GM23338 (cell line): ENCODE measurements around the gene ZDHHC16. TPM values are rescaled to one million over a fixed set of nuclear protein-coding genes. Genes with fewer than 3 reads are reported as not detected.

ENCODE experiments used
- ATAC-seq: fragments of 200-7000 bp; cut with Tn5 transposase; 3 replicates; pipeline ENCODE4 v1.9.1; 2020
- DNase-seq: peaks from one replicate; pipeline ENCODE4 v3.0.0-alpha.2; 2015; ENCODE audit warnings: low spot score
- H2AFZ ChIP-seq: fragments of 200-600 bp; sonication (generic); 2 replicates; pipeline ENCODE4 v1.8.0; 2016; ENCODE audit warnings: antibody characterized with exemption, mild to moderate bottlenecking, moderate library complexity
- H3F3A ChIP-seq: fragments of 200-600 bp; sonication (generic); replicated peaks from 2 replicates; pipeline ENCODE4 v1.8.0; 2017; ENCODE audit warnings: antibody characterized with exemption, mixed run types, low read depth
- H3K27ac ChIP-seq: fragments of 200-600 bp; sonication (generic); 2 replicates; pipeline ENCODE4 v1.6.1; 2016; ENCODE audit warnings: low read depth
- H3K27me3 ChIP-seq: fragments of 200-600 bp; sonication (generic); 2 replicates; pipeline ENCODE4 v1.8.0; 2016; ENCODE audit warnings: mild to moderate bottlenecking, mixed run types, moderate library complexity; ENCODE audit not compliant: insufficient read depth
- H3K36me3 ChIP-seq: fragments of 200-600 bp; sonication (generic); 2 replicates; pipeline ENCODE4 v1.8.0; 2016; ENCODE audit warnings: mild to moderate bottlenecking; ENCODE audit not compliant: insufficient read depth
- H3K4me1 ChIP-seq: fragments of 200-600 bp; sonication (generic); 2 replicates; pipeline ENCODE4 v1.8.0; 2016; ENCODE audit warnings: mild to moderate bottlenecking, moderate library complexity; ENCODE audit not compliant: insufficient read depth
- H3K4me2 ChIP-seq: fragments of 200-600 bp; sonication (generic); 2 replicates; pipeline ENCODE4 v1.7.1; 2017; ENCODE audit warnings: mixed run types
- H3K4me3 ChIP-seq: fragments of 200-600 bp; sonication (generic); 2 replicates; pipeline ENCODE4 v1.6.1; 2016; ENCODE audit warnings: mixed run types
- H3K79me2 ChIP-seq: fragments of 200-600 bp; sonication (generic); replicated peaks from 2 replicates; pipeline ENCODE4 v1.8.0; 2017; ENCODE audit warnings: mild to moderate bottlenecking; ENCODE audit not compliant: insufficient read depth
- H3K9me2 ChIP-seq: fragments of 200-600 bp; sonication (generic); 2 replicates; pipeline ENCODE4 v1.8.0; 2017; ENCODE audit not compliant: insufficient read depth
- H4K20me1 ChIP-seq: fragments of 200-600 bp; sonication (generic); replicated peaks from 2 replicates; pipeline ENCODE4 v1.8.0; 2017; ENCODE audit warnings: mild to moderate bottlenecking; ENCODE audit not compliant: insufficient read depth
- H3K27ac Mint-ChIP-seq: 2 replicates; pipeline ENCODE4 v1.8.0; 2020; ENCODE audit warnings: inconsistent platforms, mild to moderate bottlenecking, moderate library complexity, mixed read lengths
- H3K27me3 Mint-ChIP-seq: 3 replicates; pipeline ENCODE4 v1.8.0; 2022; ENCODE audit warnings: low read depth, mild to moderate bottlenecking, moderate library complexity, mixed read lengths, inconsistent platforms; ENCODE audit not compliant: insufficient read depth, poor library complexity
- H3K36me3 Mint-ChIP-seq: 3 replicates; pipeline ENCODE4 v1.8.0; 2021; ENCODE audit warnings: low read depth, mild to moderate bottlenecking, inconsistent platforms, moderate library complexity, mixed read lengths
- H3K4me1 Mint-ChIP-seq: 3 replicates; pipeline ENCODE4 v1.8.0; 2020; ENCODE audit warnings: mild to moderate bottlenecking, inconsistent platforms, mixed read lengths
- H3K4me3 Mint-ChIP-seq: 3 replicates; pipeline ENCODE4 v1.8.0; 2021; ENCODE audit warnings: moderate library complexity, mild to moderate bottlenecking, inconsistent platforms, mixed read lengths
- H3K9me3 Mint-ChIP-seq: 3 replicates; pipeline ENCODE4 v1.8.0; 2020; ENCODE audit warnings: moderate library complexity, mild to moderate bottlenecking, inconsistent platforms, mixed read lengths
- CREB1 ChIP-seq: fragments of 250-450 bp; sonication (Bioruptor Pico); IDR thresholded peaks from 2 replicates; pipeline ENCODE4 v1.5.0; 2020; ENCODE audit warnings: low read depth, mild to moderate bottlenecking, moderate library complexity
- ETS1 ChIP-seq: IDR thresholded peaks from 2 replicates; pipeline ENCODE4 v1.6.1; 2016; ENCODE audit warnings: antibody characterized with exemption
- EZH2 ChIP-seq: fragments of 200-600 bp; sonication (generic); IDR thresholded peaks from one replicate; pipeline ENCODE4 v1.8.0; 2017; ENCODE audit warnings: antibody characterized with exemption, mild to moderate bottlenecking, low read depth; ENCODE audit not compliant: unreplicated experiment
- EZH2phosphoT487 ChIP-seq: fragments of 200-600 bp; sonication (generic); IDR thresholded peaks from one replicate; pipeline ENCODE4 v1.8.1; 2018; ENCODE audit warnings: antibody characterized with exemption; ENCODE audit not compliant: unreplicated experiment
- JUNB ChIP-seq: IDR thresholded peaks from one replicate; pipeline ENCODE4 v1.6.1; 2016; ENCODE audit warnings: antibody characterized with exemption; ENCODE audit not compliant: unreplicated experiment
- NANOG ChIP-seq: IDR thresholded peaks from 2 replicates; pipeline ENCODE4 v1.6.1; 2016; ENCODE audit warnings: antibody characterized with exemption, borderline replicate concordance
- POLR2AphosphoS5 ChIP-seq: IDR thresholded peaks from 2 replicates; pipeline ENCODE4 v1.6.1; 2016; ENCODE audit warnings: antibody characterized with exemption, low read depth
- STAT1 ChIP-seq: IDR thresholded peaks from one replicate; pipeline ENCODE4 v1.6.1; 2016; ENCODE audit warnings: antibody characterized with exemption; ENCODE audit not compliant: unreplicated experiment
- ZNF114 ChIP-seq: fragments of 250-450 bp; sonication (Bioruptor Pico); IDR thresholded peaks from 2 replicates; pipeline ENCODE4 v1.5.0; 2020; ENCODE audit warnings: mild to moderate bottlenecking, moderate library complexity
- ZNF331 ChIP-seq: fragments of 250-450 bp; sonication (Bioruptor Pico); IDR thresholded peaks from 2 replicates; pipeline ENCODE4 v1.5.0; 2020; ENCODE audit warnings: low read depth, mild to moderate bottlenecking, moderate library complexity
- polyA plus RNA-seq: library from polyadenylated mRNA; unstranded; fragments of >200 nt; fragmentation: Nextera tagmentation; extraction: Ambion mirVana; gene quantifications from 2 replicates; pipeline ENCODE4 v1.2.1, GENCODE V29; 2016
- total RNA-seq: library from RNA; depleted of rRNA; stranded (reverse); fragments of >200 nt; shearing (Covaris generic); gene quantifications from 2 replicates; pipeline ENCODE4 v1.2.3, GENCODE V29; 2014
- TF ChIP-seq, protein P1 (sequence below): fragments of 250-450 bp; sonication (Bioruptor Pico); IDR thresholded peaks from 2 replicates; pipeline ENCODE4 v1.5.0; 2020; ENCODE audit warnings: mild to moderate bottlenecking, moderate library complexity
- TF ChIP-seq, protein P2 (sequence below): IDR thresholded peaks from one replicate; pipeline ENCODE4 v1.6.1; 2018; ENCODE audit warnings: antibody characterized with exemption; ENCODE audit not compliant: unreplicated experiment
- TF ChIP-seq, protein P3 (sequence below), 2 experiments: fragments of 200-600 bp in 1 of 2; sonication (generic) in 1 of 2; conservative IDR thresholded peaks; 2 replicates each; pipeline versions ENCODE4 v1.5.1 to v1.6.1; 2016 to 2017; ENCODE audit warnings: antibody characterized with exemption in 2 of 2, low read depth in 2 of 2, mild to moderate bottlenecking in 2 of 2, moderate library complexity in 1 of 2

Gene ZDHHC16
- total and polyA plus RNA-seq, 2 experiments from 2014 or later = 35.1 to 58.2 TPM

- H3K4me3 Mint-ChIP-seq = no peak overlapping the region
- no peak for ATAC-seq
- H3K27ac Mint-ChIP-seq = 0 out of 2 replicates have a peak overlapping the region, but pooled peaks have one; percentile 75
Measured at GRCh38 chr10:97416565-97416964, 29.4 kb upstream of the ZDHHC16 start.

More at GRCh38 chr10:97416565-97416964, 29.4 kb upstream of the ZDHHC16 start:
- TF ChIP-seq NANOG (no peak), EZH2 (no peak), POLR2AphosphoS5 (no peak), ZNF331 (CRISPR knock-in tag) (no peak), ETS1 (no peak), JUNB (no peak), ZNF114 (no peak), EZH2phosphoT487 (no peak), CREB1 (CRISPR knock-in tag) (no peak), STAT1 (no peak)
- TF ChIP-seq, protein P1, sequence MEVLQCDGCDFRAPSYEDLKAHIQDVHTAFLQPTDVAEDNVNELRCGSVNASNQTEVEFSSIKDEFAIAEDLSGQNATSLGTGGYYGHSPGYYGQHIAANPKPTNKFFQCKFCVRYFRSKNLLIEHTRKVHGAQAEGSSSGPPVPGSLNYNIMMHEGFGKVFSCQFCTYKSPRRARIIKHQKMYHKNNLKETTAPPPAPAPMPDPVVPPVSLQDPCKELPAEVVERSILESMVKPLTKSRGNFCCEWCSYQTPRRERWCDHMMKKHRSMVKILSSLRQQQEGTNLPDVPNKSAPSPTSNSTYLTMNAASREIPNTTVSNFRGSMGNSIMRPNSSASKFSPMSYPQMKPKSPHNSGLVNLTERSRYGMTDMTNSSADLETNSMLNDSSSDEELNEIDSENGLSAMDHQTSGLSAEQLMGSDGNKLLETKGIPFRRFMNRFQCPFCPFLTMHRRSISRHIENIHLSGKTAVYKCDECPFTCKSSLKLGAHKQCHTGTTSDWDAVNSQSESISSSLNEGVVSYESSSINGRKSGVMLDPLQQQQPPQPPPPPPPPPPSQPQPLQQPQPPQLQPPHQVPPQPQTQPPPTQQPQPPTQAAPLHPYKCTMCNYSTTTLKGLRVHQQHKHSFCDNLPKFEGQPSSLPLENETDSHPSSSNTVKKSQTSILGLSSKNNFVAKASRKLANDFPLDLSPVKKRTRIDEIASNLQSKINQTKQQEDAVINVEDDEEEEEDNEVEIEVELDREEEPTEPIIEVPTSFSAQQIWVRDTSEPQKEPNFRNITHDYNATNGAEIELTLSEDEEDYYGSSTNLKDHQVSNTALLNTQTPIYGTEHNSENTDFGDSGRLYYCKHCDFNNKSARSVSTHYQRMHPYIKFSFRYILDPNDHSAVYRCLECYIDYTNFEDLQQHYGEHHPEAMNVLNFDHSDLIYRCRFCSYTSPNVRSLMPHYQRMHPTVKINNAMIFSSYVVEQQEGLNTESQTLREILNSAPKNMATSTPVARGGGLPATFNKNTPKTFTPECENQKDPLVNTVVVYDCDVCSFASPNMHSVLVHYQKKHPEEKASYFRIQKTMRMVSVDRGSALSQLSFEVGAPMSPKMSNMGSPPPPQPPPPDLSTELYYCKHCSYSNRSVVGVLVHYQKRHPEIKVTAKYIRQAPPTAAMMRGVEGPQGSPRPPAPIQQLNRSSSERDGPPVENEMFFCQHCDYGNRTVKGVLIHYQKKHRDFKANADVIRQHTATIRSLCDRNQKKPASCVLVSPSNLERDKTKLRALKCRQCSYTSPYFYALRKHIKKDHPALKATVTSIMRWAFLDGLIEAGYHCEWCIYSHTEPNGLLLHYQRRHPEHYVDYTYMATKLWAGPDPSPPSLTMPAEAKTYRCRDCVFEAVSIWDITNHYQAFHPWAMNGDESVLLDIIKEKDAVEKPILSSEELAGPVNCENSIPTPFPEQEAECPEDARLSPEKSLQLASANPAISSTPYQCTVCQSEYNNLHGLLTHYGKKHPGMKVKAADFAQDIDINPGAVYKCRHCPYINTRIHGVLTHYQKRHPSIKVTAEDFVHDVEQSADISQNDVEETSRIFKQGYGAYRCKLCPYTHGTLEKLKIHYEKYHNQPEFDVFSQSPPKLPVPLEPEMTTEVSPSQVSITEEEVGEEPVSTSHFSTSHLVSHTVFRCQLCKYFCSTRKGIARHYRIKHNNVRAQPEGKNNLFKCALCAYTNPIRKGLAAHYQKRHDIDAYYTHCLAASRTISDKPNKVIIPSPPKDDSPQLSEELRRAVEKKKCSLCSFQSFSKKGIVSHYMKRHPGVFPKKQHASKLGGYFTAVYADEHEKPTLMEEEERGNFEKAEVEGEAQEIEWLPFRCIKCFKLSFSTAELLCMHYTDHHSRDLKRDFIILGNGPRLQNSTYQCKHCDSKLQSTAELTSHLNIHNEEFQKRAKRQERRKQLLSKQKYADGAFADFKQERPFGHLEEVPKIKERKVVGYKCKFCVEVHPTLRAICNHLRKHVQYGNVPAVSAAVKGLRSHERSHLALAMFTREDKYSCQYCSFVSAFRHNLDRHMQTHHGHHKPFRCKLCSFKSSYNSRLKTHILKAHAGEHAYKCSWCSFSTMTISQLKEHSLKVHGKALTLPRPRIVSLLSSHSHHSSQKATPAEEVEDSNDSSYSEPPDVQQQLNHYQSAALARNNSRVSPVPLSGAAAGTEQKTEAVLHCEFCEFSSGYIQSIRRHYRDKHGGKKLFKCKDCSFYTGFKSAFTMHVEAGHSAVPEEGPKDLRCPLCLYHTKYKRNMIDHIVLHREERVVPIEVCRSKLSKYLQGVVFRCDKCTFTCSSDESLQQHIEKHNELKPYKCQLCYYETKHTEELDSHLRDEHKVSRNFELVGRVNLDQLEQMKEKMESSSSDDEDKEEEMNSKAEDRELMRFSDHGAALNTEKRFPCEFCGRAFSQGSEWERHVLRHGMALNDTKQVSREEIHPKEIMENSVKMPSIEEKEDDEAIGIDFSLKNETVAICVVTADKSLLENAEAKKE = no peak
- TF ChIP-seq, protein P2, sequence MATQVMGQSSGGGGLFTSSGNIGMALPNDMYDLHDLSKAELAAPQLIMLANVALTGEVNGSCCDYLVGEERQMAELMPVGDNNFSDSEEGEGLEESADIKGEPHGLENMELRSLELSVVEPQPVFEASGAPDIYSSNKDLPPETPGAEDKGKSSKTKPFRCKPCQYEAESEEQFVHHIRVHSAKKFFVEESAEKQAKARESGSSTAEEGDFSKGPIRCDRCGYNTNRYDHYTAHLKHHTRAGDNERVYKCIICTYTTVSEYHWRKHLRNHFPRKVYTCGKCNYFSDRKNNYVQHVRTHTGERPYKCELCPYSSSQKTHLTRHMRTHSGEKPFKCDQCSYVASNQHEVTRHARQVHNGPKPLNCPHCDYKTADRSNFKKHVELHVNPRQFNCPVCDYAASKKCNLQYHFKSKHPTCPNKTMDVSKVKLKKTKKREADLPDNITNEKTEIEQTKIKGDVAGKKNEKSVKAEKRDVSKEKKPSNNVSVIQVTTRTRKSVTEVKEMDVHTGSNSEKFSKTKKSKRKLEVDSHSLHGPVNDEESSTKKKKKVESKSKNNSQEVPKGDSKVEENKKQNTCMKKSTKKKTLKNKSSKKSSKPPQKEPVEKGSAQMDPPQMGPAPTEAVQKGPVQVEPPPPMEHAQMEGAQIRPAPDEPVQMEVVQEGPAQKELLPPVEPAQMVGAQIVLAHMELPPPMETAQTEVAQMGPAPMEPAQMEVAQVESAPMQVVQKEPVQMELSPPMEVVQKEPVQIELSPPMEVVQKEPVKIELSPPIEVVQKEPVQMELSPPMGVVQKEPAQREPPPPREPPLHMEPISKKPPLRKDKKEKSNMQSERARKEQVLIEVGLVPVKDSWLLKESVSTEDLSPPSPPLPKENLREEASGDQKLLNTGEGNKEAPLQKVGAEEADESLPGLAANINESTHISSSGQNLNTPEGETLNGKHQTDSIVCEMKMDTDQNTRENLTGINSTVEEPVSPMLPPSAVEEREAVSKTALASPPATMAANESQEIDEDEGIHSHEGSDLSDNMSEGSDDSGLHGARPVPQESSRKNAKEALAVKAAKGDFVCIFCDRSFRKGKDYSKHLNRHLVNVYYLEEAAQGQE = no peak
- TF ChIP-seq, protein P3, sequence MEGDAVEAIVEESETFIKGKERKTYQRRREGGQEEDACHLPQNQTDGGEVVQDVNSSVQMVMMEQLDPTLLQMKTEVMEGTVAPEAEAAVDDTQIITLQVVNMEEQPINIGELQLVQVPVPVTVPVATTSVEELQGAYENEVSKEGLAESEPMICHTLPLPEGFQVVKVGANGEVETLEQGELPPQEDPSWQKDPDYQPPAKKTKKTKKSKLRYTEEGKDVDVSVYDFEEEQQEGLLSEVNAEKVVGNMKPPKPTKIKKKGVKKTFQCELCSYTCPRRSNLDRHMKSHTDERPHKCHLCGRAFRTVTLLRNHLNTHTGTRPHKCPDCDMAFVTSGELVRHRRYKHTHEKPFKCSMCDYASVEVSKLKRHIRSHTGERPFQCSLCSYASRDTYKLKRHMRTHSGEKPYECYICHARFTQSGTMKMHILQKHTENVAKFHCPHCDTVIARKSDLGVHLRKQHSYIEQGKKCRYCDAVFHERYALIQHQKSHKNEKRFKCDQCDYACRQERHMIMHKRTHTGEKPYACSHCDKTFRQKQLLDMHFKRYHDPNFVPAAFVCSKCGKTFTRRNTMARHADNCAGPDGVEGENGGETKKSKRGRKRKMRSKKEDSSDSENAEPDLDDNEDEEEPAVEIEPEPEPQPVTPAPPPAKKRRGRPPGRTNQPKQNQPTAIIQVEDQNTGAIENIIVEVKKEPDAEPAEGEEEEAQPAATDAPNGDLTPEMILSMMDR (conservative IDR thresholded peaks at IDR 0.05; ENCODE audit: low read depth in 2 of 2) = no peak
- Histone ChIP-seq H3K4me3 (no peak overlapping the region), H3K27me3 (no peaks in the 10 kb centered on the region), H2AFZ (no peak overlapping the region; the same call in 1 of the 2 replicates), H3K9me2 (no peaks in the 10 kb centered on the region), H4K20me1 (no peaks in the 10 kb centered on the region), H3K4me1 (peaks cover 12% of the 10 kb centered on the region), H3K4me2 (no peak overlapping the region), H3K36me3 (no peaks in the 10 kb centered on the region), H3F3A (peaks cover 17% of the 10 kb centered on the region), H3K79me2 (no peaks in the 10 kb centered on the region), H3K27ac (no peak overlapping the region)
- Mint-ChIP-seq H3K36me3 (no peaks in the 10 kb centered on the region), H3K9me3 (no peaks in the 10 kb centered on the region), H3K4me1 (peaks cover 31% of the 10 kb centered on the region), H3K27me3 (peaks cover 8% of the 10 kb centered on the region)
- DNase-seq = no peak
